Nephron (organoid): ENCODE results near the gene ADAT1.

Experiments used
- H3K27ac Mint-ChIP-seq, 3 experiments: 2 replicates each; pipeline ENCODE4 v1.8.0; 2020; ENCODE audit warnings: mixed read lengths in 3 of 3, mild to moderate bottlenecking in 2 of 3, moderate library complexity in 1 of 3
- H3K27me3 Mint-ChIP-seq: 2 replicates; pipeline ENCODE4 v1.8.0; 2021; ENCODE audit warnings: low read depth, mild to moderate bottlenecking, moderate library complexity, mixed read lengths
- H3K36me3 Mint-ChIP-seq: 2 replicates; pipeline ENCODE4 v1.8.0; 2020; ENCODE audit warnings: low read depth, mixed read lengths
- H3K4me1 Mint-ChIP-seq: 2 replicates; pipeline ENCODE4 v1.8.0; 2020; ENCODE audit warnings: mixed read lengths
- H3K4me3 Mint-ChIP-seq, 3 experiments: 2 replicates each; pipeline ENCODE4 v1.8.0; 2020; ENCODE audit warnings: mild to moderate bottlenecking in 3 of 3, mixed read lengths in 3 of 3, moderate library complexity in 2 of 3
- H3K9me3 Mint-ChIP-seq: 2 replicates; pipeline ENCODE4 v1.8.0; 2020; ENCODE audit warnings: mixed read lengths
- TF ChIP-seq, protein P1 (sequence below), 3 experiments: fragments of 200-600 bp; sonication (generic); IDR thresholded peaks; one replicate each; pipeline ENCODE4 v1.5.0; 2021; ENCODE audit warnings: antibody characterized with exemption in 3 of 3; ENCODE audit not compliant: unreplicated experiment in 3 of 3

ADAT1 gene

GRCh38 chr16:75556431-75556950, 66.6 kb downstream of the ADAT1 start:
- TF ChIP-seq, protein P1, sequence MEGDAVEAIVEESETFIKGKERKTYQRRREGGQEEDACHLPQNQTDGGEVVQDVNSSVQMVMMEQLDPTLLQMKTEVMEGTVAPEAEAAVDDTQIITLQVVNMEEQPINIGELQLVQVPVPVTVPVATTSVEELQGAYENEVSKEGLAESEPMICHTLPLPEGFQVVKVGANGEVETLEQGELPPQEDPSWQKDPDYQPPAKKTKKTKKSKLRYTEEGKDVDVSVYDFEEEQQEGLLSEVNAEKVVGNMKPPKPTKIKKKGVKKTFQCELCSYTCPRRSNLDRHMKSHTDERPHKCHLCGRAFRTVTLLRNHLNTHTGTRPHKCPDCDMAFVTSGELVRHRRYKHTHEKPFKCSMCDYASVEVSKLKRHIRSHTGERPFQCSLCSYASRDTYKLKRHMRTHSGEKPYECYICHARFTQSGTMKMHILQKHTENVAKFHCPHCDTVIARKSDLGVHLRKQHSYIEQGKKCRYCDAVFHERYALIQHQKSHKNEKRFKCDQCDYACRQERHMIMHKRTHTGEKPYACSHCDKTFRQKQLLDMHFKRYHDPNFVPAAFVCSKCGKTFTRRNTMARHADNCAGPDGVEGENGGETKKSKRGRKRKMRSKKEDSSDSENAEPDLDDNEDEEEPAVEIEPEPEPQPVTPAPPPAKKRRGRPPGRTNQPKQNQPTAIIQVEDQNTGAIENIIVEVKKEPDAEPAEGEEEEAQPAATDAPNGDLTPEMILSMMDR (IDR thresholded peaks at IDR 0.05; ENCODE audit: unreplicated experiment in 3 of 3): no peak
- Mint-ChIP-seq H3K27me3 (no peaks in the 10 kb centered on the region), H3K4me1 (peaks cover 22% of the 10 kb centered on the region), H3K9me3 (no peaks in the 10 kb centered on the region), H3K4me3 (peak overlapping the region; percentile 98 to 99 (median 98)), H3K27ac (peak overlapping the region; percentile 83 to 93 (median 88)), H3K36me3 (no peaks in the 10 kb centered on the region)

DNA sequence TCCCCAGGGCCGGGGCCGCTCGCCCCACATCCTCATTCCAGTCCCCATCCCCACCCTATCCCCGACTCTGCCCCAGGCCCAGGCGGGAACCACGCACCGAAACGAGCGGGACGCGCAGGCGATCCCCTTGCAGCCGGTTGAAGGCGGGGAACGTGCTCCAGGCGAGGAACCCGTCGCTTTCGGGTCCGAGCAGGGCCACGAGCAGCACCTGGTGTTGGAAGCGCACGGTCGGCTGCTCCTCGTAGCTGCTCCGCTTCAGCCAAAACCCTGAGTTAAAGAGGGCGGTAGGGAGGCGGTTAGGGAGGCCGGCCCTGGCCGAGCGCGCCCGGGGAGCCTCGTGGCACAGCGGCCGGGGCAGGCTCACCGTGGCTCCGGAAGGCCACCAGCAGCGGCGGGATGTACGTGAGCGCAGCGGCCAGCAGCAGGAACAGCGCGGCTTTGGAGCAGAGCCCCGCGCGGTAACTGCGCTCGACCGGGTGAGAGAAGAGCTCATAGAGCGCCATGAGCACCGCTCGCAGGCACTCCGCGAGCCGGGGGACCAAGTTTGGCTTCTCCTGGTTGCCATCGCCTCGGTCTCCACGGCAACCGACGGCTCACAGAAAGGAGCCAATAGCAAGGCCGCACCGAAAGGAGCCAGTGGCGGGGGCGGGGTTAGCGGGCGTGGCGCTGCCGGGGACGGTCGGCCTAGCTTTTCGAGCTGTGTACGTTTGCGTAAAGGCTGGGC, 67.2 kb downstream of the ADAT1 start, which contains the start of gene TMEM231:
Gene TMEM231, minus strand, starts transcription at position 546 of the 724 bp plus-strand sequence. Its CDS starts 43 bp downstream, at position 503.
- TF ChIP-seq, protein P1 (IDR thresholded peaks at IDR 0.05; ENCODE audit: unreplicated experiment in 3 of 3): no peak
- Mint-ChIP-seq H3K9me3 (no peaks in the 10 kb centered on the region), H3K36me3 (no peaks in the 10 kb centered on the region), H3K27ac (peak within 1 kb of the TSS; percentile 83 to 98 (median 88)), H3K4me1 (peaks cover 22% of the 10 kb centered on the region), H3K27me3 (no peaks in the 10 kb centered on the region), H3K4me3 (peak within 1 kb of the TSS; percentile 98 to 99 (median 98))

GRCh38 chr16:75555213-75555706, 67.8 kb downstream of the ADAT1 start:
- H3K27me3 Mint-ChIP-seq: no peaks in the 10 kb centered on the region
- H3K4me3 Mint-ChIP-seq: peak overlapping the region; percentile 98 to 99 (median 98)
- H3K36me3 Mint-ChIP-seq: no peaks in the 10 kb centered on the region
- H3K27ac Mint-ChIP-seq: peak overlapping the region; percentile 81 to 98 (median 88)
- H3K9me3 Mint-ChIP-seq: no peaks in the 10 kb centered on the region
- H3K4me1 Mint-ChIP-seq: peaks cover 22% of the 10 kb centered on the region
- TF ChIP-seq, protein P1 (IDR thresholded peaks at IDR 0.05; ENCODE audit: unreplicated experiment in 3 of 3): no peak

GRCh38 chr16:75552951-75553350, 70.1 kb downstream of the ADAT1 start:
- Mint-ChIP-seq H3K27ac (no peak overlapping the region), H3K27me3 (no peaks in the 10 kb centered on the region), H3K4me1 (peaks cover 13% of the 10 kb centered on the region)

DNA sequence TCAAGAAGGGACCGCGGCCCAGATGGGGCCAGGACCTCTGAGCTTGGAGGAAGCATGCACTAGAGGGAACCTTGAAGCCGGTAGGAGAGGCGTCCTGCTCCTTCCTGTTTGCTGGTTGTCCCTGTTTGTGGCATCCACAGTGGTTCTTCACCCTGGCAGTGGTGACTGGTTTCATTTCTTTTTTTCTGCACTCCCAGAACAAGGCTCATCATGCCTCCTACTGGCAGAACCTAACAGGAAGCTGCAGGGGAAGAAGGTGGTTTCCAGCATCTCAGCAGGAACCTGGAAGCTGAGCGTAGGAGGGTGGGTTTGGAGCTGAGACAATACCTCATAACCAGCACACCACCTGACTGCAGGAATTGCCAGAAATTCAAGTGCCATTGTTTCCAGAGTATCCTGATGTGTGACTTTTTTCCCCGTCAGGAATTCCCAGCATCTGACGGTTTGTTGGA, 72.8 kb downstream of the ADAT1 start:
- Mint-ChIP-seq H3K27ac (no peak overlapping the region), H3K27me3 (no peaks in the 10 kb centered on the region)

More at GRCh38 chr16:75552951-75553350, 70.1 kb downstream of the ADAT1 start:
- Mint-ChIP-seq H3K9me3 (no peaks in the 10 kb centered on the region), H3K36me3 (no peaks in the 10 kb centered on the region), H3K4me3 (peak overlapping the region in 2 of 3 experiments; percentile 3 to 19)
- TF ChIP-seq, protein P1 (IDR thresholded peaks at IDR 0.05; ENCODE audit: unreplicated experiment in 3 of 3): no peak

More for the DNA sequence above, 72.8 kb downstream of the ADAT1 start:
- peaks cover 2% of the 10 kb centered on the region for H3K4me1 Mint-ChIP-seq
- no peaks in the 10 kb centered on the region for H3K9me3 Mint-ChIP-seq
- TF ChIP-seq, protein P1 (IDR thresholded peaks at IDR 0.05; ENCODE audit: unreplicated experiment in 3 of 3): peak in 1 of 3 experiments; percentile 10
- no peaks in the 10 kb centered on the region for H3K36me3 Mint-ChIP-seq
- no peak overlapping the region for H3K4me3 Mint-ChIP-seq
